ENCODE data around the gene RPS3. TPM values are rescaled to one million over a fixed set of nuclear protein-coding genes. Genes with fewer than 3 reads are reported as not detected.

The RPS3 gene
- total RNA-seq, 2 experiments from 2014 or later: 4,753 to 4,828 TPM

DNA sequence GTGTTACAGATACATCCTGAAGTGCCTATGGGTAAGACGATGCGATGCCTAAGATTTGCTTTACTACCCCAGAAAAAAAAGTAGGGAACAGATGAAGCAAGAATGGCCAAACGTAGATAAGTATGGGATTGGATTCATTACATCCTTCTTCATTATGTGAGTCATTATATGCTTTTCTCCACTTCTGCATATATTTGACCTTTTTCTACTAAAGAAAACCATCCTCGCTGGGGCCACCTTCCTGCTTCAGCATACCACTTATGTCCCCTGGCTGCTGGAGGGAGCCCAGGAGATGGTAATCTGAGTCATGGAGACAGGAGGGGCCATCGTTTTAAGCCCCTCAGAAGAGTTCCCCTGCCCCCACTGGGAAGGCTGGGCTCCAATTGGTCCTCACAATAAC lies 48.1 kb downstream of the RPS3 start:
- no peak overlapping the region for H3K4me3 Mint-ChIP-seq
- TF ChIP-seq, protein P1, sequence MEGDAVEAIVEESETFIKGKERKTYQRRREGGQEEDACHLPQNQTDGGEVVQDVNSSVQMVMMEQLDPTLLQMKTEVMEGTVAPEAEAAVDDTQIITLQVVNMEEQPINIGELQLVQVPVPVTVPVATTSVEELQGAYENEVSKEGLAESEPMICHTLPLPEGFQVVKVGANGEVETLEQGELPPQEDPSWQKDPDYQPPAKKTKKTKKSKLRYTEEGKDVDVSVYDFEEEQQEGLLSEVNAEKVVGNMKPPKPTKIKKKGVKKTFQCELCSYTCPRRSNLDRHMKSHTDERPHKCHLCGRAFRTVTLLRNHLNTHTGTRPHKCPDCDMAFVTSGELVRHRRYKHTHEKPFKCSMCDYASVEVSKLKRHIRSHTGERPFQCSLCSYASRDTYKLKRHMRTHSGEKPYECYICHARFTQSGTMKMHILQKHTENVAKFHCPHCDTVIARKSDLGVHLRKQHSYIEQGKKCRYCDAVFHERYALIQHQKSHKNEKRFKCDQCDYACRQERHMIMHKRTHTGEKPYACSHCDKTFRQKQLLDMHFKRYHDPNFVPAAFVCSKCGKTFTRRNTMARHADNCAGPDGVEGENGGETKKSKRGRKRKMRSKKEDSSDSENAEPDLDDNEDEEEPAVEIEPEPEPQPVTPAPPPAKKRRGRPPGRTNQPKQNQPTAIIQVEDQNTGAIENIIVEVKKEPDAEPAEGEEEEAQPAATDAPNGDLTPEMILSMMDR (IDR thresholded peaks at IDR 0.05): no peak
- H3K9me3 ChIP-seq (ENCODE audit: control insufficient read depth in 1 of 2, insufficient read depth in 1 of 2, low read length in 2 of 2): peaks cover 0 to 7% of the 10 kb centered on the region in 2 experiments
- no peak overlapping the region for H3K27ac Mint-ChIP-seq
- H3K27me3 Mint-ChIP-seq: no peaks in the 10 kb centered on the region
- H3K27me3 ChIP-seq (ENCODE audit: control insufficient read depth in 1 of 2, insufficient read depth in 2 of 2, low read length in 2 of 2): no peaks in the 10 kb centered on the region
- no peak for DNase-seq
- no peak overlapping the region for H3K4me3 ChIP-seq (ENCODE audit: low read length)
- ATAC-seq (ENCODE audit: poor library complexity): no peak
- CTCF ChIA-PET: interaction anchor here (4.2 kb wide), 1 partner anchor 85 kb away, joined by 25 read pairs; no protein-coding TSS in a partner anchor
- no peak overlapping the region for H3K27ac ChIP-seq (ENCODE audit: low read depth in 1 of 2, low read length in 2 of 2)
- no peaks in the 10 kb centered on the region for H3K4me1 Mint-ChIP-seq (ENCODE audit: low read depth)
- peaks cover 4% of the 10 kb centered on the region for H3K36me3 ChIP-seq (ENCODE audit: insufficient read depth, low read length)
- peaks cover 4% of the 10 kb centered on the region for H3K4me1 ChIP-seq (ENCODE audit: insufficient read depth, low read length)
- H3K9me3 Mint-ChIP-seq: no peaks in the 10 kb centered on the region
- intact Hi-C loops (cut with DNase I, micrococcal nuclease): loop anchor here in 1 of 2 experiments (5.0 kb wide), 1 partner anchor 130 kb away; no protein-coding TSS in a partner anchor
- POLR2A ChIA-PET: no interaction called here
- peaks cover 4% of the 10 kb centered on the region for H3K36me3 Mint-ChIP-seq (ENCODE audit: low read depth)

DNA sequence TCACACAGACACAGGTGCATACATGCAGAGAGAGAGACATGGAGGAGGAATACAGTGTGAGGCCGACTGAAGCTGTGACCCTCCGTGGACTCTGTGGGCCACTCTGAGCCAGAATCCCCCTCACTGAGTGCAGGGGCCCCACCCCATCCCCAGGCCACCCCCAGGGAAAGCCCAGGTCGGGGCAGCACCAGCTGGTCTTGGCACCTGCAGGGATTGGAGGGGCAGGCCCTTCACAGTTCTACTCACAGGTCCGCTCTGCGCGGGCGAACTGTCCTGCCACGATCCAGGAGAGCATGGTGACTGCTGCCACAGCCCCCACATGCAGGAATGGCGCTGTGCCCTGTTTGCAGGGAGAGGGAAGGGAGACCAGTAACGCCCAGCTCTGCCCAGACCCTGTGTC lies 50.0 kb downstream of the RPS3 start:
- CTCF ChIA-PET: no interaction called here

DNA sequence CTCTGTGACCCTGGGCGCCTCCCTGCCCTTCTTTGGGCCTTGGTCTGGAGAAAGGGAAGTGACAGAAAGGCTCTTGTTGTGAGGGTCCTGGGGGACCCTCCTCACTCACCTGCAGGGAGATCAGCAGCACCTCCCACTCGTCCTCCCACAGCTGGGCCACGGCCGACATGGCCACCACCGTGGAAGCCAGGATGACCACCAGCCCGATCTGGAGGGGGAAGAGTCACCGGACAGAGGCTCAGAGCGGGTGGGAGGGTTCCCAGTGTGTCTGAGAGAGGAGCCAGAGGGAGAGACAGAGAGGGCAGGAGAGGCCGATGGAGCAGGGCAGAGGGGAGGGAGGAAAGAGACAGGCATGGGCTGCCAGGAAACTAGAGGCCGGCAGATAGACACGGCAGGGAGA lies 50.5 kb downstream of the RPS3 start:
- H3K9me3 Mint-ChIP-seq: no peaks in the 10 kb centered on the region
- ATAC-seq (ENCODE audit: poor library complexity) (no peak), DNase-seq (no peak)
- H3K36me3 Mint-ChIP-seq (ENCODE audit: low read depth): peaks cover 8% of the 10 kb centered on the region
- H3K27ac Mint-ChIP-seq: no peak overlapping the region
- TF ChIP-seq, protein P1 (IDR thresholded peaks at IDR 0.05): no peak
- H3K27me3 Mint-ChIP-seq: no peaks in the 10 kb centered on the region
- Histone ChIP-seq H3K9me3 (ENCODE audit: control insufficient read depth in 1 of 2, insufficient read depth in 1 of 2, low read length in 2 of 2) (peaks cover 0 to 7% of the 10 kb centered on the region in 2 experiments), H3K4me3 (ENCODE audit: low read length) (no peak overlapping the region), H3K27ac (ENCODE audit: low read depth in 1 of 2, low read length in 2 of 2) (no peak overlapping the region), H3K27me3 (ENCODE audit: control insufficient read depth in 1 of 2, insufficient read depth in 2 of 2, low read length in 2 of 2) (no peaks in the 10 kb centered on the region), H3K4me1 (ENCODE audit: insufficient read depth, low read length) (peaks cover 4% of the 10 kb centered on the region), H3K36me3 (ENCODE audit: insufficient read depth, low read length) (peaks cover 9% of the 10 kb centered on the region)
- ChIA-PET CTCF (no interaction called here), POLR2A (no interaction called here)
- intact Hi-C loops (cut with DNase I, micrococcal nuclease): loop anchor here in 1 of 2 experiments (5.0 kb wide), 1 partner anchor 128 kb away; no protein-coding TSS in a partner anchor
- no peak overlapping the region for H3K4me3 Mint-ChIP-seq
- H3K4me1 Mint-ChIP-seq (ENCODE audit: low read depth): no peaks in the 10 kb centered on the region

More for the DNA sequence above, 50.0 kb downstream of the RPS3 start:
- no peaks in the 10 kb centered on the region for H3K9me3 Mint-ChIP-seq
- TF ChIP-seq, protein P1 (IDR thresholded peaks at IDR 0.05): no peak
- intact Hi-C loops (cut with DNase I, micrococcal nuclease): loop anchor here in 1 of 2 experiments (5.0 kb wide), 1 partner anchor 128 kb away; no protein-coding TSS in a partner anchor
- POLR2A ChIA-PET: no interaction called here
- ATAC-seq (ENCODE audit: poor library complexity) (no peak), DNase-seq (no peak)
- no peaks in the 10 kb centered on the region for H3K4me1 Mint-ChIP-seq (ENCODE audit: low read depth)
- peaks cover 0 to 7% of the 10 kb centered on the region in 2 experiments for H3K9me3 ChIP-seq (ENCODE audit: control insufficient read depth in 1 of 2, insufficient read depth in 1 of 2, low read length in 2 of 2)
- H3K27ac Mint-ChIP-seq: no peak overlapping the region
- peaks cover 4% of the 10 kb centered on the region for H3K4me1 ChIP-seq (ENCODE audit: insufficient read depth, low read length)
- peaks cover 8% of the 10 kb centered on the region for H3K36me3 Mint-ChIP-seq (ENCODE audit: low read depth)
- no peak overlapping the region for H3K4me3 ChIP-seq (ENCODE audit: low read length)
- H3K4me3 Mint-ChIP-seq: no peak overlapping the region
- H3K36me3 ChIP-seq (ENCODE audit: insufficient read depth, low read length): peaks cover 9% of the 10 kb centered on the region
- no peak overlapping the region for H3K27ac ChIP-seq (ENCODE audit: low read depth in 1 of 2, low read length in 2 of 2)
- H3K27me3 ChIP-seq (ENCODE audit: control insufficient read depth in 1 of 2, insufficient read depth in 2 of 2, low read length in 2 of 2): no peaks in the 10 kb centered on the region
- H3K27me3 Mint-ChIP-seq: no peaks in the 10 kb centered on the region
